ENCODE measurements around the gene BPIFB2.

BPIFB2 gene

GRCh38 chr20:32966382-32966781, 41.1 kb upstream of the BPIFB2 start:
- H3K4me3 ChIP-seq (ENCODE audit: low read depth, low read length), result no peak overlapping the region
- no peak overlapping the region for H3K27ac ChIP-seq
- in situ Hi-C loops (cut with HindIII; ENCODE audit: low pct_ligation_motif_present, low sequenced_read_pairs), result no loop called here

GRCh38 chr20:32966881-32967781, 40.4 kb upstream of the BPIFB2 start:
- no peak for DNase-seq
- in situ Hi-C loops (cut with HindIII; ENCODE audit: low pct_ligation_motif_present, low sequenced_read_pairs), result no loop called here
- TF ChIP-seq CTCF (IDR thresholded peaks at IDR 0.05; ENCODE audit: low read depth, low read length, missing control alignments), result no peak

More at GRCh38 chr20:32966382-32966781, 41.1 kb upstream of the BPIFB2 start:
- no peak for DNase-seq
- Histone ChIP-seq H3K36me3 (replicated peaks) (no peaks in the 10 kb centered on the region), H3K27me3 (replicated peaks) (no peaks in the 10 kb centered on the region)
- TF ChIP-seq CTCF (IDR thresholded peaks at IDR 0.05; ENCODE audit: low read depth, low read length, missing control alignments), result no peak

GRCh38 chr20:32967961-32968457, 39.5 kb upstream of the BPIFB2 start:
- TF ChIP-seq CTCF (IDR thresholded peaks at IDR 0.05; ENCODE audit: low read depth, low read length, missing control alignments), result no peak
- H3K27ac ChIP-seq, result no peak overlapping the region
- H3K4me3 ChIP-seq (ENCODE audit: low read depth, low read length), result no peak overlapping the region
- no peaks in the 10 kb centered on the region for H3K36me3 ChIP-seq (replicated peaks)
- in situ Hi-C loops (cut with HindIII; ENCODE audit: low pct_ligation_motif_present, low sequenced_read_pairs), result no loop called here
- H3K27me3 ChIP-seq (replicated peaks), result no peaks in the 10 kb centered on the region
- DNase-seq, result no peak

More at GRCh38 chr20:32966881-32967781, 40.4 kb upstream of the BPIFB2 start:
- no peak overlapping the region for H3K4me3 ChIP-seq (ENCODE audit: low read depth, low read length)
- H3K36me3 ChIP-seq (replicated peaks), result no peaks in the 10 kb centered on the region
- H3K27ac ChIP-seq, result no peak overlapping the region
- H3K27me3 ChIP-seq (replicated peaks), result no peaks in the 10 kb centered on the region

- Histone ChIP-seq H3K36me3 (replicated peaks) (no peaks in the 10 kb centered on the region), H3K27me3 (replicated peaks) (no peaks in the 10 kb centered on the region), H3K27ac (no peak overlapping the region), H3K4me3 (ENCODE audit: low read depth, low read length) (no peak overlapping the region)
- TF ChIP-seq CTCF (IDR thresholded peaks at IDR 0.05; ENCODE audit: low read depth, low read length, missing control alignments), result no peak
- DNase-seq, result no peak
- in situ Hi-C loops (cut with HindIII; ENCODE audit: low pct_ligation_motif_present, low sequenced_read_pairs), result no loop called here
These were observed 38.8 kb upstream of the BPIFB2 start for GRCh38 chr20:32968478-32969241.

- no peak for TF ChIP-seq CTCF (IDR thresholded peaks at IDR 0.05; ENCODE audit: low read depth, low read length, missing control alignments)
- in situ Hi-C loops (cut with HindIII; ENCODE audit: low pct_ligation_motif_present, low sequenced_read_pairs), result no loop called here
- no peak overlapping the region for H3K27ac ChIP-seq
- no peaks in the 10 kb centered on the region for H3K27me3 ChIP-seq (replicated peaks)
- DNase-seq, result no peak
- no peaks in the 10 kb centered on the region for H3K36me3 ChIP-seq (replicated peaks)
- no peak overlapping the region for H3K4me3 ChIP-seq (ENCODE audit: low read depth, low read length)
These were observed 38.0 kb upstream of the BPIFB2 start for GRCh38 chr20:32969356-32970114.
